NB4 (cell line): ENCODE measurements around the gene GRAMD2A.

Experiments
- CTCF ChIP-seq: IDR thresholded peaks from one replicate; pipeline ENCODE4 v1.5.1; 2012; ENCODE audit warnings: low read depth, low read length
- MAX ChIP-seq: IDR thresholded peaks from 2 replicates; pipeline ENCODE4 v1.6.1; 2011; ENCODE audit warnings: low read depth, low read length
- MYC ChIP-seq: IDR thresholded peaks from 2 replicates; pipeline ENCODE4 v1.6.1; 2011; ENCODE audit warnings: low read depth, low read length
- POLR2A ChIP-seq: IDR thresholded peaks from 2 replicates; pipeline ENCODE4 v1.6.1; 2011; ENCODE audit warnings: mild to moderate bottlenecking; ENCODE audit not compliant: insufficient read length; ENCODE audit errors: extremely low read depth

GRCh38 chr15:72227192-72227586 is 29.6 kb upstream of the GRAMD2A start:
- TF ChIP-seq POLR2A (no peak), CTCF (no peak), MAX (no peak), MYC (no peak)
